ENCODE measurements around the gene WDR59. TPM values are rescaled to one million over a fixed set of nuclear protein-coding genes. Genes with fewer than 3 reads are reported as not detected.

Gene WDR59
- 100 to 1,000 TPM in 1 of 4 donors, 10 to 100 TPM in 3; 26.2 to 153 (median 59.1) TPM for total RNA-seq

- TF ChIP-seq EP300 (IDR thresholded peaks at IDR 0.05) (no peak), POLR2AphosphoS5 (IDR thresholded peaks at IDR 0.05) (peak in 1 of 3 donors; percentile 26), POLR2A (IDR thresholded peaks at IDR 0.05) (peak in 1 of 2 donors; percentile 40), CTCF (IDR thresholded peaks at IDR 0.05) (no peak)
- Histone ChIP-seq H3K27me3 (no peaks in the 10 kb centered on the region), H3K27ac (peak within 1 kb of the TSS; percentile 85), H3K4me3 (peak within 1 kb of the TSS; percentile 100), H3K9me3 (no peaks in the 10 kb centered on the region), H3K4me1 (peaks cover 25% of the 10 kb centered on the region), H3K36me3 (no peaks in the 10 kb centered on the region)
- under 1% methylated on average over 48 of the region's 68 CpGs for WGBS
- DNase-seq (ENCODE audit: low spot score in 2 of 2), result peak; percentile 100
Measured at GRCh38 chr16:74984529-74985296, at the start of gene WDR59. TSS of gene WDR59 (minus strand) at chr16:74985123. CDS start at chr16:74985017, 106 bp downstream.

GRCh38 chr16:75032655-75033054 lies 47.7 kb upstream of the WDR59 start:
- no peaks in the 10 kb centered on the region for H3K36me3 ChIP-seq
- H3K4me3 ChIP-seq, result no peak overlapping the region
- H3K4me1 ChIP-seq, result no peaks in the 10 kb centered on the region
- no peak overlapping the region for H3K27ac ChIP-seq
- DNase-seq (ENCODE audit: low spot score in 2 of 2), result no peak
- H3K9me3 ChIP-seq, result no peaks in the 10 kb centered on the region
- no peaks in the 10 kb centered on the region for H3K27me3 ChIP-seq
- no peak for TF ChIP-seq POLR2A (IDR thresholded peaks at IDR 0.05)
- no peak for TF ChIP-seq CTCF (IDR thresholded peaks at IDR 0.05)
- TF ChIP-seq EP300 (IDR thresholded peaks at IDR 0.05), result no peak
- no peak for TF ChIP-seq POLR2AphosphoS5 (IDR thresholded peaks at IDR 0.05)

- no peaks in the 10 kb centered on the region for H3K36me3 ChIP-seq
- no peak for TF ChIP-seq POLR2AphosphoS5 (IDR thresholded peaks at IDR 0.05)
- no peak for TF ChIP-seq POLR2A (IDR thresholded peaks at IDR 0.05)
- no peak for TF ChIP-seq CTCF (IDR thresholded peaks at IDR 0.05)
- no peak for TF ChIP-seq EP300 (IDR thresholded peaks at IDR 0.05)
- H3K27ac ChIP-seq, result no peak overlapping the region
Measured at GRCh38 chr16:75029854-75030253, 44.9 kb upstream of the WDR59 start.

GRCh38 chr16:75028544-75029135 lies 43.7 kb upstream of the WDR59 start:
- 90% methylated on average over 4 of the region's 4 CpGs for WGBS
- Histone ChIP-seq H3K4me3 (no peak overlapping the region), H3K27ac (no peak overlapping the region), H3K27me3 (no peaks in the 10 kb centered on the region), H3K9me3 (no peaks in the 10 kb centered on the region), H3K4me1 (peaks cover 14% of the 10 kb centered on the region), H3K36me3 (no peaks in the 10 kb centered on the region)
- TF ChIP-seq EP300 (IDR thresholded peaks at IDR 0.05), result no peak
- TF ChIP-seq POLR2AphosphoS5 (IDR thresholded peaks at IDR 0.05), result no peak
- TF ChIP-seq CTCF (IDR thresholded peaks at IDR 0.05), result no peak
- no peak for TF ChIP-seq POLR2A (IDR thresholded peaks at IDR 0.05)
- no peak for DNase-seq (ENCODE audit: low spot score in 2 of 2)

More at GRCh38 chr16:75029854-75030253, 44.9 kb upstream of the WDR59 start:
- Histone ChIP-seq H3K4me3 (no peak overlapping the region), H3K4me1 (peaks cover 14% of the 10 kb centered on the region), H3K27me3 (no peaks in the 10 kb centered on the region), H3K9me3 (no peaks in the 10 kb centered on the region)
- DNase-seq (ENCODE audit: low spot score in 2 of 2), result no peak

GRCh38 chr16:75027520-75028300 lies 42.8 kb upstream of the WDR59 start:
- Histone ChIP-seq H3K4me1 (peaks cover 14% of the 10 kb centered on the region), H3K36me3 (no peaks in the 10 kb centered on the region), H3K27me3 (no peaks in the 10 kb centered on the region), H3K4me3 (no peak overlapping the region), H3K9me3 (no peaks in the 10 kb centered on the region), H3K27ac (peak overlapping the region; percentile 0)
- no peak for DNase-seq (ENCODE audit: low spot score in 2 of 2)
- WGBS, result 88% methylated on average over 6 of the region's 6 CpGs
- TF ChIP-seq POLR2AphosphoS5 (IDR thresholded peaks at IDR 0.05) (no peak), POLR2A (IDR thresholded peaks at IDR 0.05) (no peak), EP300 (IDR thresholded peaks at IDR 0.05) (no peak), CTCF (IDR thresholded peaks at IDR 0.05) (no peak)
